GM13977 (cell line): ENCODE data around the gene CDH13.

Experiments used
- DNase-seq: peaks from one replicate; pipeline ENCODE4 v3.0.0; 2012; ENCODE audit warnings: low spot score
- CTCF ChIP-seq: IDR thresholded peaks from 2 replicates; pipeline ENCODE4 v1.5.1; 2012; ENCODE audit warnings: mild to moderate bottlenecking, control low read depth; ENCODE audit not compliant: insufficient read depth; ENCODE audit errors: extremely low read depth, missing control alignments
- in situ Hi-C: fragments of 300-500 bp; cut with MboI; formaldehyde crosslinking; loops from one replicate; pipeline ENCODE4 v1.12.0; 2022; ENCODE audit warnings: low sequenced_read_pairs, low pct_unique_long_range_greater_than_20kb, mixed read lengths, inconsistent platforms; ENCODE audit not compliant: unreplicated experiment

CDH13 gene

GRCh38 chr16:83351846-83352245 lies 725.1 kb downstream of the CDH13 start:
- no peak for TF ChIP-seq CTCF
- in situ Hi-C loops: no loop called here
- DNase-seq: no peak

- DNase-seq: no peak
- TF ChIP-seq CTCF: no peak
- in situ Hi-C loops: no loop called here
Measured at GRCh38 chr16:83353241-83353640, 726.5 kb downstream of the CDH13 start.

GRCh38 chr16:83354015-83354414 lies 727.2 kb downstream of the CDH13 start:
- in situ Hi-C loops: no loop called here
- no peak for DNase-seq
- no peak for TF ChIP-seq CTCF

- DNase-seq: no peak
- no peak for TF ChIP-seq CTCF
- in situ Hi-C loops: no loop called here
Measured at GRCh38 chr16:83355570-83356218, 728.9 kb downstream of the CDH13 start.

- peak; percentile 68 for TF ChIP-seq CTCF
- DNase-seq: peak; percentile 48
- in situ Hi-C loops: no loop called here
Measured at GRCh38 chr16:83356266-83356665, 729.5 kb downstream of the CDH13 start.

- TF ChIP-seq CTCF: no peak
- in situ Hi-C loops: no loop called here
- no peak for DNase-seq
Measured at GRCh38 chr16:83356986-83357385, 730.2 kb downstream of the CDH13 start.
